H1 (cell line): ENCODE results near the gene NOXO1. TPM values are rescaled to one million over a fixed set of nuclear protein-coding genes. Genes with fewer than 3 reads are reported as not detected.

ENCODE experiments used
- CTCF ChIA-PET: fragments of 300-600 bp; sonication (Branson Sonifier 250); formaldehyde crosslinking; loops from one replicate; lab custom pipeline; 2021; ENCODE audit not compliant: partially characterized antibody; lab: Charles Lee
- POLR2A ChIA-PET: fragments of 300-600 bp; sonication (Branson Sonifier 250); formaldehyde crosslinking; loops from one replicate; lab custom pipeline; 2021; ENCODE audit warnings: inconsistent platforms; ENCODE audit not compliant: partially characterized antibody; lab: Charles Lee
- DNase-seq, 2 experiments: peaks; one replicate each; pipeline versions ENCODE4 v3.0.0 to v3.0.0-alpha.2; 2010 to 2022; ENCODE audit warnings: low spot score in 2 of 2, low read depth in 1 of 2, mixed read lengths in 1 of 2
- FAIRE-seq: peaks from 2 replicates; lab custom pipeline; 2011; peaks lifted over from hg19 to GRCh38; lab: Jason Lieb, UNC
- H2AFZ ChIP-seq: 2 replicates; pipeline ENCODE4 v1.8.1; 2012; ENCODE audit warnings: low read length, inconsistent platforms
- H2AK5ac ChIP-seq: 2 replicates; pipeline ENCODE4 v1.6.1; 2013; ENCODE audit warnings: low read depth, low read length
- H2BK120ac ChIP-seq: replicated peaks from 2 replicates; pipeline ENCODE3; 2013; ENCODE audit warnings: low read depth, low read length, inconsistent platforms
- H2BK12ac ChIP-seq: 2 replicates; pipeline ENCODE4 v1.6.1; 2013; ENCODE audit warnings: low read depth, low read length
- H2BK15ac ChIP-seq: 2 replicates; pipeline ENCODE4 v1.6.1; 2013; ENCODE audit warnings: low read length
- H2BK20ac ChIP-seq: 2 replicates; pipeline ENCODE4 v1.6.1; 2013; ENCODE audit warnings: low read length
- H2BK5ac ChIP-seq: 2 replicates; pipeline ENCODE4 v1.6.1; 2013; ENCODE audit warnings: low read depth, low read length
- H3K14ac ChIP-seq: 2 replicates; pipeline ENCODE4 v1.6.1; 2013; ENCODE audit warnings: inconsistent platforms; ENCODE audit not compliant: insufficient read length
- H3K18ac ChIP-seq: 2 replicates; pipeline ENCODE4 v1.6.1; 2013; ENCODE audit warnings: low read length; ENCODE audit errors: extremely low read depth
- H3K23ac ChIP-seq: 2 replicates; pipeline ENCODE4 v1.6.1; 2013; ENCODE audit warnings: inconsistent platforms; ENCODE audit not compliant: insufficient read length
- H3K23me2 ChIP-seq: 2 replicates; pipeline ENCODE4 v1.6.1; 2013; ENCODE audit warnings: low read depth, low read length
- H3K27ac ChIP-seq: 2 replicates; pipeline ENCODE4 v1.6.1; 2011; ENCODE audit warnings: low read depth, low read length, inconsistent platforms
- H3K27me3 ChIP-seq, 4 experiments: replicated peaks in 1 of 4; 1 replicate in 1 of 4; 2 replicates in 3 of 4; pipeline versions ENCODE4 v1.6.1 to v1.8.1; 2011 to 2013; ENCODE audit warnings: low read length in 3 of 4, mild to moderate bottlenecking in 3 of 4, inconsistent platforms in 2 of 4, mixed read lengths in 2 of 4, moderate library complexity in 1 of 4; ENCODE audit not compliant: control insufficient read depth in 3 of 4, insufficient read depth in 3 of 4; ENCODE audit errors: extremely low read depth in 1 of 4
- H3K36me3 ChIP-seq, 4 experiments: 2 replicates each; pipeline versions ENCODE4 v1.6.1 to v1.8.1; 2011 to 2013; ENCODE audit warnings: mild to moderate bottlenecking in 4 of 4, low read length in 3 of 4, moderate library complexity in 2 of 4, control low read depth in 1 of 4, inconsistent platforms in 1 of 4; ENCODE audit not compliant: insufficient read depth in 4 of 4, control insufficient read depth in 2 of 4
- H3K4ac ChIP-seq: replicated peaks from 2 replicates; pipeline ENCODE3; 2013; ENCODE audit warnings: low read length, low read depth, mixed read lengths, inconsistent platforms; ENCODE audit not compliant: insufficient read length
- H3K4me1 ChIP-seq, 4 experiments: replicated peaks in 1 of 4; 1 replicate in 1 of 4; 2 replicates in 3 of 4; pipeline versions ENCODE4 v1.6.1 to v1.8.1; 2011 to 2013; ENCODE audit warnings: low read length in 3 of 4, inconsistent platforms in 2 of 4, mixed read lengths in 1 of 4; ENCODE audit not compliant: insufficient read depth in 4 of 4, control insufficient read depth in 3 of 4
- H3K4me2 ChIP-seq, 2 experiments: 2 replicates each; pipeline versions ENCODE4 v1.6.1 to v1.8.1; 2011 to 2013; ENCODE audit warnings: low read depth in 2 of 2, low read length in 2 of 2, control low read depth in 1 of 2, inconsistent platforms in 1 of 2, mild to moderate bottlenecking in 1 of 2; ENCODE audit not compliant: insufficient read depth in 1 of 2
- H3K4me3 ChIP-seq, 4 experiments: fragments of 200-600, 300-600 bp in 1 of 4; sonication (generic), shearing (Covaris generic), sonication (Bioruptor Twin) in 1 of 4; 2 replicates each; pipeline versions ENCODE4 v1.5.1 to v1.8.1; 2011 to 2016; ENCODE audit warnings: low read length in 4 of 4, low read depth in 3 of 4, control low read depth in 2 of 4, inconsistent platforms in 2 of 4, mild to moderate bottlenecking in 2 of 4, mixed read lengths in 1 of 4, moderate library complexity in 1 of 4; ENCODE audit not compliant: insufficient read depth in 2 of 4; ENCODE audit errors: extremely low read depth in 1 of 4
- H3K56ac ChIP-seq: replicated peaks from 2 replicates; pipeline ENCODE3; 2013; ENCODE audit warnings: low read depth, mild to moderate bottlenecking, mixed read lengths, low read length, inconsistent platforms; ENCODE audit not compliant: insufficient read length
- H3K79me1 ChIP-seq: 2 replicates; pipeline ENCODE4 v1.6.1; 2013; ENCODE audit warnings: low read depth, low read length, control low read depth
- H3K79me2 ChIP-seq, 2 experiments: 2 replicates each; pipeline versions ENCODE4 v1.6.1 to v1.8.1; 2012 to 2013; ENCODE audit warnings: low read length in 2 of 2, mild to moderate bottlenecking in 2 of 2, inconsistent platforms in 1 of 2; ENCODE audit not compliant: insufficient read depth in 2 of 2, control insufficient read depth in 1 of 2
- H3K9ac ChIP-seq, 4 experiments: replicated peaks in 1 of 4; 1 replicate in 1 of 4; 2 replicates in 3 of 4; pipeline versions ENCODE4 v1.6.1 to v1.8.1; 2011 to 2013; ENCODE audit warnings: low read depth in 3 of 4, low read length in 3 of 4, control low read depth in 2 of 4, mild to moderate bottlenecking in 2 of 4, moderate library complexity in 2 of 4, inconsistent platforms in 1 of 4; ENCODE audit errors: extremely low read depth in 1 of 4
- H3K9me3 ChIP-seq, 2 experiments: 2 replicates each; pipeline versions ENCODE4 v1.6.1 to v1.8.1; 2012 to 2013; ENCODE audit warnings: mild to moderate bottlenecking in 2 of 2, moderate library complexity in 2 of 2, control low read depth in 1 of 2, inconsistent platforms in 1 of 2, low read depth in 1 of 2, low read length in 1 of 2, mixed read lengths in 1 of 2; ENCODE audit not compliant: insufficient read depth in 2 of 2
- H4K20me1 ChIP-seq, 2 experiments: replicated peaks in 1 of 2; 2 replicates each; pipeline versions ENCODE3 to v1.8.1; 2011 to 2013; ENCODE audit warnings: inconsistent platforms in 2 of 2, low read length in 2 of 2, mild to moderate bottlenecking in 1 of 2; ENCODE audit not compliant: insufficient read depth in 2 of 2, control insufficient read depth in 1 of 2
- H4K5ac ChIP-seq: 2 replicates; pipeline ENCODE4 v1.6.1; 2013; ENCODE audit warnings: low read length, low read depth, mixed read lengths, inconsistent platforms; ENCODE audit not compliant: insufficient read length
- H4K8ac ChIP-seq: 2 replicates; pipeline ENCODE4 v1.8.0; 2013; ENCODE audit warnings: mild to moderate bottlenecking, moderate library complexity, low read length, inconsistent platforms; ENCODE audit not compliant: insufficient read depth; ENCODE audit errors: extremely low read depth
- H4K91ac ChIP-seq: replicated peaks from 2 replicates; pipeline ENCODE3; 2013; ENCODE audit warnings: low read length, mixed read lengths, inconsistent platforms; ENCODE audit not compliant: insufficient read length
- BACH1 ChIP-seq: IDR thresholded peaks from 2 replicates; pipeline ENCODE4 v1.6.1; 2012; ENCODE audit warnings: low read length, improper control_type of control experiment
- CREB1 ChIP-seq: IDR thresholded peaks from 2 replicates; pipeline ENCODE4 v1.6.1; 2012; ENCODE audit warnings: inconsistent platforms
- KDM4A ChIP-seq: IDR thresholded peaks from one replicate; pipeline ENCODE4 v1.7.1; 2012; ENCODE audit warnings: low read depth, mild to moderate bottlenecking, moderate library complexity, low read length, inconsistent platforms; ENCODE audit not compliant: severe bottlenecking
- POLR2A ChIP-seq, 2 experiments: IDR thresholded peaks; 1 replicate in 1 of 2; 2 replicates in 1 of 2; pipeline ENCODE4 v1.6.1; 2011; ENCODE audit warnings: low read depth in 2 of 2, low read length in 2 of 2, mild to moderate bottlenecking in 2 of 2; ENCODE audit errors: control extremely low read depth in 1 of 2
- WGBS, 2 experiments: shearing (Covaris generic) in 1 of 2; methylation state at CpG; one replicate each; pipeline versions ENCODE4 v1.1.6 to v1.1.7; 2013 to 2015; ENCODE audit warnings: low lambda C conversion rate in 2 of 2, mixed read lengths in 2 of 2, inconsistent platforms in 1 of 2, low coverage in 1 of 2, missing lambda C conversion rate in 1 of 2; ENCODE audit not compliant: insufficient replicate concordance in 2 of 2, insufficient coverage in 1 of 2, insufficient read length in 1 of 2; ENCODE audit errors: extremely low coverage in 1 of 2, missing lambda C conversion rate in 1 of 2; 5-methylcytosine and 5-hydroxymethylcytosine counted together
- polyA plus RNA-seq, 7 experiments: library from polyadenylated mRNA; depleted of rRNA in 3 of 7; stranded (reverse) in 5 of 7; unstranded in 2 of 7; fragments of >200 nt in 5 of 7; fragments of 200-250 nt in 2 of 7; gene quantifications; 1 replicate in 5 of 7; 2 replicates in 1 of 7; 4 replicates in 1 of 7; pipeline versions ENCODE4 v1.2.1 to v1.2.3, GENCODE V29; 2011 to 2013; ENCODE audit warnings: missing spikeins in 2 of 7, mixed read lengths in 2 of 7
- total RNA-seq: library from RNA; stranded (reverse); fragmentation: NEBNext Ultra II Directional; extraction: Animal tissue kit (Norgen Biotek cat#: 25700); gene quantifications from 2 replicates; pipeline ENCODE4 v1.2.1, GENCODE V29; 2021
- TF ChIP-seq, protein P1 (sequence below): IDR thresholded peaks from 2 replicates; pipeline ENCODE4 v1.6.1; 2012; ENCODE audit warnings: inconsistent platforms
- TF ChIP-seq, protein P2 (sequence below), 3 experiments: IDR thresholded peaks; 1 replicate in 2 of 3; 2 replicates in 1 of 3; pipeline versions ENCODE4 v1.5.1 to v1.6.1; 2011; ENCODE audit warnings: low read length in 3 of 3, mild to moderate bottlenecking in 3 of 3, inconsistent platforms in 2 of 3, low read depth in 1 of 3, moderate library complexity in 1 of 3; ENCODE audit not compliant: insufficient read depth in 1 of 3; ENCODE audit errors: control extremely low read depth in 1 of 3
- TF ChIP-seq, protein P3 (sequence below): IDR thresholded peaks from 2 replicates; pipeline ENCODE4 v1.6.1; 2012; ENCODE audit warnings: inconsistent platforms

The NOXO1 gene
- total and polyA plus RNA-seq, 2 of the 8 experiments (the other 6 are each of a cell fraction or from before 2014, with no cell fraction given): 1.3 to 2.5 TPM

DNA sequence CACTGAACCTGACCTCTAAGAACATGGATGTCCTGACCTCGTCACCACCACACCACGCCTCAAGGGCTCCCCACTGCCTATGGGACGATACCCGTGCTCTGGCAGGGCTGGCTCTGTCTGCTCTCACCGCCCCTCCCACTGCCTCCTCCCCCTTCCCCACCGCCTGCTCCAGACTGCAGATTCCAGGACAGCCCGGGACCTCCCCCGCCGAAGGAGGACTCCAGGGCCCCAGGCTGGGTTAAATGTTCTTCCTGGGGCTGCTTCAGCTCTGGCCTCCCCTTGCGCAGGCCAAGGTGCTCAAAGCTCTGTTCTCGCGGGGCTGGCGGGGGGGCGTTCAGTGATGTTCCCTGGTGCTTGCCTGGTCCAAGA lies 41.4 kb upstream of the NOXO1 start:
- H4K8ac ChIP-seq: peak overlapping the region; percentile 86; the same call in 1 of the 2 replicates
- FAIRE-seq (no peak), DNase-seq (no peak)
- peaks cover 22 to 60% (median 46%) of the 10 kb centered on the region in 4 experiments for H3K27me3 ChIP-seq
- H3K4me3 ChIP-seq: peak overlapping the region in 3 of 4 experiments; percentile 21 to 59 (median 36); a peak in 5 of 8 replicates
- H2BK120ac ChIP-seq: peak overlapping the region; percentile 72
- H2BK12ac ChIP-seq: no peak overlapping the region
- no peak overlapping the region for H4K91ac ChIP-seq
- peaks cover 0 to 3% of the 10 kb centered on the region in 2 experiments for H4K20me1 ChIP-seq
- 6% methylated on average over 13 of the region's 14 CpGs; no CpG with 5 or more reads in 1 of the 2 experiments for WGBS, 2 experiments
- H3K23me2 ChIP-seq: peaks cover 15% of the 10 kb centered on the region; the same call in 1 of the 2 replicates
- H3K9me3 ChIP-seq: no peaks in the 10 kb centered on the region
- H3K18ac ChIP-seq: peak overlapping the region; percentile 85
- H4K5ac ChIP-seq: no peak overlapping the region
- H3K79me1 ChIP-seq: no peaks in the 10 kb centered on the region
- H3K4me2 ChIP-seq: peak overlapping the region; percentile 16 to 76
- H3K4me1 ChIP-seq: peaks cover 0 to 26% (median 13%) of the 10 kb centered on the region in 4 experiments; a peak in 5 of 7 replicates
- peak overlapping the region; percentile 69 for H3K4ac ChIP-seq
- H3K14ac ChIP-seq: no peak overlapping the region
- peak overlapping the region; percentile 97 for H2BK15ac ChIP-seq
- peaks cover 0 to 5% (median 0%) of the 10 kb centered on the region in 4 experiments; a peak in 1 of 8 replicates for H3K36me3 ChIP-seq
- H3K56ac ChIP-seq: no peak overlapping the region
- no peak overlapping the region for H3K9ac ChIP-seq
- no peak overlapping the region for H3K27ac ChIP-seq
- POLR2A ChIA-PET: interaction anchor here (0.6 to 1.6 kb wide), 9 partner anchors 11 to 135 kb away, joined by 3 to 14 read pairs (median 3); partner anchors contain the start of genes RAB26, RPS2, TRAF7 and ZNF598
- H3K79me2 ChIP-seq: no peaks in the 10 kb centered on the region
- no peak overlapping the region for H2BK5ac ChIP-seq
- H2AFZ ChIP-seq: 0 out of 2 replicates have a peak overlapping the region, but pooled peaks have one; percentile 35
- H2BK20ac ChIP-seq: no peak overlapping the region
- no peak overlapping the region for H3K23ac ChIP-seq
- CTCF ChIA-PET: interaction anchor here (0.6 to 7.5 kb wide), 34 partner anchors 10 to 890 kb away, joined by 3 to 55 read pairs (median 5); partner anchors contain the start of genes NTHL1, RAB26, TRAF7 and TSC2
- no peak overlapping the region for H2AK5ac ChIP-seq
- TF ChIP-seq KDM4A (peak; percentile 2), CREB1 (peak; percentile 24; the same call in 1 of the 2 replicates), POLR2A (IDR thresholded peaks at IDR 0.05; ENCODE audit: control extremely low read depth in 1 of 2, low read depth in 2 of 2, low read length in 2 of 2) (no peak), BACH1 (peak; percentile 63)
- TF ChIP-seq, protein P1, sequence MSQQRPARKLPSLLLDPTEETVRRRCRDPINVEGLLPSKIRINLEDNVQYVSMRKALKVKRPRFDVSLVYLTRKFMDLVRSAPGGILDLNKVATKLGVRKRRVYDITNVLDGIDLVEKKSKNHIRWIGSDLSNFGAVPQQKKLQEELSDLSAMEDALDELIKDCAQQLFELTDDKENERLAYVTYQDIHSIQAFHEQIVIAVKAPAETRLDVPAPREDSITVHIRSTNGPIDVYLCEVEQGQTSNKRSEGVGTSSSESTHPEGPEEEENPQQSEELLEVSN: 0 out of 2 replicates have a peak, but pooled peaks have one; percentile 17
- TF ChIP-seq, protein P2, sequence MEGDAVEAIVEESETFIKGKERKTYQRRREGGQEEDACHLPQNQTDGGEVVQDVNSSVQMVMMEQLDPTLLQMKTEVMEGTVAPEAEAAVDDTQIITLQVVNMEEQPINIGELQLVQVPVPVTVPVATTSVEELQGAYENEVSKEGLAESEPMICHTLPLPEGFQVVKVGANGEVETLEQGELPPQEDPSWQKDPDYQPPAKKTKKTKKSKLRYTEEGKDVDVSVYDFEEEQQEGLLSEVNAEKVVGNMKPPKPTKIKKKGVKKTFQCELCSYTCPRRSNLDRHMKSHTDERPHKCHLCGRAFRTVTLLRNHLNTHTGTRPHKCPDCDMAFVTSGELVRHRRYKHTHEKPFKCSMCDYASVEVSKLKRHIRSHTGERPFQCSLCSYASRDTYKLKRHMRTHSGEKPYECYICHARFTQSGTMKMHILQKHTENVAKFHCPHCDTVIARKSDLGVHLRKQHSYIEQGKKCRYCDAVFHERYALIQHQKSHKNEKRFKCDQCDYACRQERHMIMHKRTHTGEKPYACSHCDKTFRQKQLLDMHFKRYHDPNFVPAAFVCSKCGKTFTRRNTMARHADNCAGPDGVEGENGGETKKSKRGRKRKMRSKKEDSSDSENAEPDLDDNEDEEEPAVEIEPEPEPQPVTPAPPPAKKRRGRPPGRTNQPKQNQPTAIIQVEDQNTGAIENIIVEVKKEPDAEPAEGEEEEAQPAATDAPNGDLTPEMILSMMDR (IDR thresholded peaks at IDR 0.05; ENCODE audit: control extremely low read depth in 1 of 3, insufficient read depth in 1 of 3, low read depth in 1 of 3, low read length in 3 of 3): peak in 1 of 3 experiments; percentile 4; a peak in 1 of 4 replicates
- TF ChIP-seq, protein P3, sequence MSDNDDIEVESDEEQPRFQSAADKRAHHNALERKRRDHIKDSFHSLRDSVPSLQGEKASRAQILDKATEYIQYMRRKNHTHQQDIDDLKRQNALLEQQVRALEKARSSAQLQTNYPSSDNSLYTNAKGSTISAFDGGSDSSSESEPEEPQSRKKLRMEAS: peak; percentile 62; the same call in 1 of the 2 replicates
